ENCODE measurements around the gene PHRF1.
A peak's percentile ranks its signal among the peaks of the same experiment; 100 is the strongest.

PHRF1 gene, protein sequence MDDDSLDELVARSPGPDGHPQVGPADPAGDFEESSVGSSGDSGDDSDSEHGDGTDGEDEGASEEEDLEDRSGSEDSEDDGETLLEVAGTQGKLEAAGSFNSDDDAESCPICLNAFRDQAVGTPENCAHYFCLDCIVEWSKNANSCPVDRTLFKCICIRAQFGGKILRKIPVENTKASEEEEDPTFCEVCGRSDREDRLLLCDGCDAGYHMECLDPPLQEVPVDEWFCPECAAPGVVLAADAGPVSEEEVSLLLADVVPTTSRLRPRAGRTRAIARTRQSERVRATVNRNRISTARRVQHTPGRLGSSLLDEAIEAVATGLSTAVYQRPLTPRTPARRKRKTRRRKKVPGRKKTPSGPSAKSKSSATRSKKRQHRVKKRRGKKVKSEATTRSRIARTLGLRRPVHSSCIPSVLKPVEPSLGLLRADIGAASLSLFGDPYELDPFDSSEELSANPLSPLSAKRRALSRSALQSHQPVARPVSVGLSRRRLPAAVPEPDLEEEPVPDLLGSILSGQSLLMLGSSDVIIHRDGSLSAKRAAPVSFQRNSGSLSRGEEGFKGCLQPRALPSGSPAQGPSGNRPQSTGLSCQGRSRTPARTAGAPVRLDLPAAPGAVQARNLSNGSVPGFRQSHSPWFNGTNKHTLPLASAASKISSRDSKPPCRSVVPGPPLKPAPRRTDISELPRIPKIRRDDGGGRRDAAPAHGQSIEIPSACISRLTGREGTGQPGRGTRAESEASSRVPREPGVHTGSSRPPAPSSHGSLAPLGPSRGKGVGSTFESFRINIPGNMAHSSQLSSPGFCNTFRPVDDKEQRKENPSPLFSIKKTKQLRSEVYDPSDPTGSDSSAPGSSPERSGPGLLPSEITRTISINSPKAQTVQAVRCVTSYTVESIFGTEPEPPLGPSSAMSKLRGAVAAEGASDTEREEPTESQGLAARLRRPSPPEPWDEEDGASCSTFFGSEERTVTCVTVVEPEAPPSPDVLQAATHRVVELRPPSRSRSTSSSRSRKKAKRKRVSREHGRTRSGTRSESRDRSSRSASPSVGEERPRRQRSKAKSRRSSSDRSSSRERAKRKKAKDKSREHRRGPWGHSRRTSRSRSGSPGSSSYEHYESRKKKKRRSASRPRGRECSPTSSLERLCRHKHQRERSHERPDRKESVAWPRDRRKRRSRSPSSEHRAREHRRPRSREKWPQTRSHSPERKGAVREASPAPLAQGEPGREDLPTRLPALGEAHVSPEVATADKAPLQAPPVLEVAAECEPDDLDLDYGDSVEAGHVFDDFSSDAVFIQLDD (N-terminal part only)

DNA sequence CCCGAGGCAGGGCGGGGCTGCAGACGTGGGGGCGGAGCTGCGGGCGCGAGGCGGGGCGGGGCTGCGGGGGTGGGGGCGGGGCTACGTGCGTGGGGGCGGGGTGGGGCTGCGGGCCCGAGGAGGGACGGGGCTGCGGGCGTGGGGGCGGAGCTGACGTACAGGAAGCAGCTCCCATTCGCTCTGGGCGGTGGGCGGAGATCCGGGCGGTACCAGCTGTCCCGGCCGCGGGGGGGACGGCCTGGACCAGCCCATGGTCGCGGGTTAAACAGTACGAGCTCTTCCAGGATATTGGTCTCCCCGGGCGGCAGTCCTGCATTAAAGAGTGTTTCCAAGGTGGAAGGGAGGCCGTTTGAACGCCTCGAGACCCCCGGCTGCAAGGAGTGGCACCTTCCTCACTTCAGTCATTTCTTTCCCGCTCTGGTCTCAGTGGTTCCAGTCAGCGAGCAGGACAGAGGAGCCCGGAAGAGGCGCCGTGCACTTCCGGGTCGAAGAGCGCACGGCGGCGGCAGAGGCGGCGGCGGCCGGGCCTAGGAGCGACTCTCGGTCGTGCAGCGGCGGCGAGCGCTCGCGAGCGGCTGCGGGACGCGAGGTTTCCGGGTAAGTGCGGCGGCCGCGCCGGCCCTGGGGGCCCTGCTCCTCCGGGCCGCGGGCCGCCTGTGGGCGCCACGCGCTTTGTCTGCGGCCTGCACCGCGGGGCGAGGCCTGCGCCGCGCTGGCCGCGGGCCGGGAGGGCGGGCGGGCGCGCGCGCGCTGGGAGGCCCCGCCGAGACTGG lies at the start of gene PHRF1:
PHRF1 (plus strand) TSS at position 475 of the 773 bp plus-strand sequence. CDS start 5,043 bp downstream, outside the sequence.
- peak within 1 kb of the TSS; percentile 91 to 93 for H3K4me3 ChIP-seq (ENCODE audit: low read depth in 1 of 2, low read length in 1 of 2)
- peaks cover 25 to 31% of the 10 kb centered on the region in 2 experiments for H3K4me1 ChIP-seq (ENCODE audit: control insufficient read depth in 1 of 2, insufficient read depth in 1 of 2, low read depth in 1 of 2, low read length in 1 of 2)
- H3K27me3 ChIP-seq = peaks cover 45% of the 10 kb centered on the region
- H3K9me3 ChIP-seq = no peaks in the 10 kb centered on the region
- peak within 1 kb of the TSS; percentile 95 for H3K27ac ChIP-seq
- no peaks in the 10 kb centered on the region for H3K36me3 ChIP-seq
- TF ChIP-seq, protein P1, sequence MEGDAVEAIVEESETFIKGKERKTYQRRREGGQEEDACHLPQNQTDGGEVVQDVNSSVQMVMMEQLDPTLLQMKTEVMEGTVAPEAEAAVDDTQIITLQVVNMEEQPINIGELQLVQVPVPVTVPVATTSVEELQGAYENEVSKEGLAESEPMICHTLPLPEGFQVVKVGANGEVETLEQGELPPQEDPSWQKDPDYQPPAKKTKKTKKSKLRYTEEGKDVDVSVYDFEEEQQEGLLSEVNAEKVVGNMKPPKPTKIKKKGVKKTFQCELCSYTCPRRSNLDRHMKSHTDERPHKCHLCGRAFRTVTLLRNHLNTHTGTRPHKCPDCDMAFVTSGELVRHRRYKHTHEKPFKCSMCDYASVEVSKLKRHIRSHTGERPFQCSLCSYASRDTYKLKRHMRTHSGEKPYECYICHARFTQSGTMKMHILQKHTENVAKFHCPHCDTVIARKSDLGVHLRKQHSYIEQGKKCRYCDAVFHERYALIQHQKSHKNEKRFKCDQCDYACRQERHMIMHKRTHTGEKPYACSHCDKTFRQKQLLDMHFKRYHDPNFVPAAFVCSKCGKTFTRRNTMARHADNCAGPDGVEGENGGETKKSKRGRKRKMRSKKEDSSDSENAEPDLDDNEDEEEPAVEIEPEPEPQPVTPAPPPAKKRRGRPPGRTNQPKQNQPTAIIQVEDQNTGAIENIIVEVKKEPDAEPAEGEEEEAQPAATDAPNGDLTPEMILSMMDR (IDR thresholded peaks at IDR 0.05) = peak; percentile 21

DNA sequence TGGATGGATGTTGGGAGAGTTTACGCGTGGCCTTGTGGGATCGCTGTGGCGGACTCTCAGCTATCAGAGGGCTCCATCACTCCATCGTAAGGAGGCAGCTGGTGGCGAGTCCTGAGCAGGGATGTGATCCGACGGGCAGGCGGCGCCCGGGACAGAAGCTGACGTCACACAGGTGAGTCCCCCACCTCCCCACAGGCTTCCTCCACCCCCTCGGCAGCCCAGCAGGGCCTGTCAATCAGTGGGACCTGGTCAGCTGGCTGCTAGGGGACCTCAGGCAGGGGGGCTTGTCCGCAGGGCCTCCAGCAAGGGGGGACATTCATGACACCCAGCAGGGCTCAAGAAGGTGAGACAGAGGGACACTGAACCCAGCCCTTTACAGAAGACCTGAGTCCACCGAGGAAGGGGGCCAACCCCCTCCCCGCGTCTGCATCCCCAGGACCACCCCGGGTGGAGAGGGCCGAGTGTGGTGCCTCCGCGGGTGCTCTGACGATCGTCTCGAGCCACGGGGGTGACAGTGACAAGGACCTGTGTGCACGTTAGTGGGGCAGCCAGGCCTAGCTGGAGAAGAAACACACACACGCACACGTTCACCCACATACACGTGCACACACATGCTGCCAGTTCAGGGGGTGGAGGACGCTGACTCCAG lies 48.0 kb upstream of the PHRF1 start:
- Histone ChIP-seq H3K27ac (no peak overlapping the region), H3K36me3 (peaks cover 15% of the 10 kb centered on the region), H3K4me3 (ENCODE audit: low read depth in 1 of 2, low read length in 1 of 2) (no peak overlapping the region), H3K27me3 (no peaks in the 10 kb centered on the region), H3K9me3 (no peaks in the 10 kb centered on the region), H3K4me1 (ENCODE audit: control insufficient read depth in 1 of 2, insufficient read depth in 1 of 2, low read depth in 1 of 2, low read length in 1 of 2) (no peaks in the 10 kb centered on the region)
- TF ChIP-seq, protein P1 (IDR thresholded peaks at IDR 0.05) = no peak

DNA sequence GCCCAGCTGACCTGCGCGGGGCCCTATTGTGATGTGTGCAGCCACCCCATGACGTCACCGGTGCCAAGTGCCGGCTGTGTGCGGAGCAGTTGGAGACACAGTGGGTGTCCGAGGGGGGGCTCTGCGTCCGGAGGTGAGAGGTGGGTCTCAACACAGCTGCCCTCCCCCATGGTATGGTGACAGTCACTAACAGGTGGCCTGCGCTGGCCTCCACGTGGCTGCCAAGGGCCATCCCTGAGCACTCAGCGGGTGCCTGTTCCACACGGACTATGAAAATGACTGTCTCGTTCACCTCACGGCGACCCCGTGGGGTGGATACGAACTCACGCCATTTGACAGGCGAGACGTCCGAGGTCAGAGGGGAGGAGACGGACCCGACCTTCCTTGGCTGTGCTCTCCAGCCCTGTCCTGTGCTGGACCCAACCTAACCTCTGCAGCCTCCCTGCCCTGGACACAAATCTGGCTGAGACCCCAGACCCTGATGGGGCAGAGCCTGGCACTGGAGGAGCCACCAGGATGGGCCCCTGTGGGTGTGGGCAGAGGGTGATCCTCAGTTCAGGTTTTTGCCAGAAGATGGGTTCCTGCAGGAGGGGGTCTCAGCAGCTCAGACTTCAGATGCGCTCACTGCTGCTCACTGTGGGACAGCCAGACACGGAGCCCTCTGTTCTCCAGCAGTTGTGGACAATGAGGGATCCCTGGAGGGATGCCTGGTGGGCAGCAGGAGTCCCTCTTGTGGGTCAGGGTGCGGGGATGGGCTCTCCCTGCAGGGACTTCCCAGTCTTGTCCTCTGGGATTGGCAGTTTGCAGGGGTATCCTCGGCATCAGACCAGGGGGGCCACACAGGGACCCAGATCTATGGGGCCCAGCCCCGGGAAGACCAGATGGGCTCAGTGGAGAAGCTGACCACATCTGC lies 47.2 kb upstream of the PHRF1 start:
- Histone ChIP-seq H3K4me1 (ENCODE audit: control insufficient read depth in 1 of 2, insufficient read depth in 1 of 2, low read depth in 1 of 2, low read length in 1 of 2) (no peaks in the 10 kb centered on the region), H3K9me3 (no peaks in the 10 kb centered on the region), H3K27ac (no peak overlapping the region), H3K4me3 (ENCODE audit: low read depth in 1 of 2, low read length in 1 of 2) (no peak overlapping the region), H3K36me3 (peaks cover 16% of the 10 kb centered on the region), H3K27me3 (peaks cover 2% of the 10 kb centered on the region)
- TF ChIP-seq, protein P1 (IDR thresholded peaks at IDR 0.05) = no peak

DNA sequence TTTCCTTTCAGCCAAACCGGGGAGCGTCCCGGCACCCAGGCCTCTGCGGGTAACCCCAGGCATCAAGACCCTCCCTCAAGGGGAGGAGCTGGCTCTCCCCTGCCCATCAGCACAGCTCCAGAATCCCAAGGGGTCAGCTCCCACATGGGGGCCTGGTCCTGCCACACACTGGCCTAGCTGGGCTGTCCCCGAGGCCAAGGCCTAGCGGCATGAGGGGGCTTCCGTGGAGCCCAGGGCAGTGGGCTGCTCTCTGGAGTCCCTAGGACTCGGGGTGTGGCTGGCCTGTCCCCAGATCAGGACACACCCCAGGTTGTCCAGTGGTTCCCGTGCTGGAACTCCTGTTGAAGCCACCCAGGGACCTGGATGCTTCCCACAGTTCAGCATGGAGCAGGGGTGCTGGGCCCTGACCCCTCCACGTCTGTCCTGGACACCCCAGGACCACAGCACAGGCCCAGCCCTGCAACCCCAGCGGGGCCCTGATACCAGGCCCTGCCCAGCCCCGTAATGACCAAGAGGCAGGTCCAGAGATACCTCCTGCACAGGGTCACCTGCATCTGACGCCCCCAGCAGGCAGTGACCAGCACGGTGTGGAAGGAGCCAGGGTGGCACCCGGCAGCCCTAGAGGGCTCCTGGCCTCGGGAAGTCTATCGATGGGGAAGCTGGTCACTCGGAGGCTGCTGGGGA lies 46.4 kb upstream of the PHRF1 start:
- H3K9me3 ChIP-seq = no peaks in the 10 kb centered on the region
- TF ChIP-seq, protein P1 (IDR thresholded peaks at IDR 0.05) = no peak
- peaks cover 16% of the 10 kb centered on the region for H3K36me3 ChIP-seq
- H3K4me3 ChIP-seq (ENCODE audit: low read depth in 1 of 2, low read length in 1 of 2) = no peak overlapping the region
- peaks cover 10% of the 10 kb centered on the region for H3K27me3 ChIP-seq
- H3K27ac ChIP-seq = no peak overlapping the region
- peaks cover 6% of the 10 kb centered on the region in 2 experiments for H3K4me1 ChIP-seq (ENCODE audit: control insufficient read depth in 1 of 2, insufficient read depth in 1 of 2, low read depth in 1 of 2, low read length in 1 of 2)
